H9 (cell line): ENCODE data around the gene MCF2L2. TPM values are rescaled to one million over a fixed set of nuclear protein-coding genes. Genes with fewer than 3 reads are reported as not detected.

Experiments
- DNase-seq: peaks from one replicate; pipeline ENCODE4 v3.0.0-alpha.2; 2017
- H2AFZ ChIP-seq: one replicate; pipeline ENCODE4 v1.6.1; 2013; ENCODE audit warnings: mild to moderate bottlenecking, low read length, control low read depth, moderate library complexity
- H2AK5ac ChIP-seq: 2 replicates; pipeline ENCODE4 v1.6.1; 2013; ENCODE audit warnings: low read length, control low read depth, mixed read lengths; ENCODE audit not compliant: insufficient read length
- H2BK120ac ChIP-seq: one replicate; pipeline ENCODE4 v1.6.1; 2013; ENCODE audit warnings: low read depth, mild to moderate bottlenecking, low read length, control low read depth, inconsistent platforms; ENCODE audit not compliant: poor library complexity, severe bottlenecking
- H2BK12ac ChIP-seq: 2 replicates; pipeline ENCODE4 v1.6.1; 2013; ENCODE audit warnings: low read length, control low read depth, mixed read lengths, low read depth; ENCODE audit not compliant: insufficient read length
- H2BK15ac ChIP-seq: 2 replicates; pipeline ENCODE4 v1.6.1; 2013; ENCODE audit warnings: low read depth, low read length, control low read depth
- H2BK20ac ChIP-seq: one replicate; pipeline ENCODE4 v1.6.1; 2013; ENCODE audit warnings: low read depth, mild to moderate bottlenecking, low read length, control low read depth, inconsistent platforms; ENCODE audit not compliant: poor library complexity, severe bottlenecking
- H2BK5ac ChIP-seq: 2 replicates; pipeline ENCODE4 v1.6.1; 2013; ENCODE audit warnings: low read length, control low read depth, mixed read lengths; ENCODE audit not compliant: insufficient read length
- H3K14ac ChIP-seq: 2 replicates; pipeline ENCODE4 v1.6.1; 2013; ENCODE audit warnings: low read length, control low read depth; ENCODE audit not compliant: insufficient read depth
- H3K18ac ChIP-seq: 2 replicates; pipeline ENCODE4 v1.6.1; 2013; ENCODE audit warnings: low read depth, mild to moderate bottlenecking, mixed read lengths, low read length, control low read depth; ENCODE audit not compliant: insufficient read length
- H3K23ac ChIP-seq: 2 replicates; pipeline ENCODE4 v1.6.1; 2013; ENCODE audit warnings: low read length, control low read depth, mixed read lengths, low read depth; ENCODE audit not compliant: insufficient read length
- H3K23me2 ChIP-seq: 2 replicates; pipeline ENCODE4 v1.6.1; 2013; ENCODE audit warnings: low read depth, mild to moderate bottlenecking, mixed read lengths, low read length, control low read depth; ENCODE audit not compliant: insufficient read length, poor library complexity, severe bottlenecking
- H3K27ac ChIP-seq: 2 replicates; pipeline ENCODE4 v1.5.1; 2013; ENCODE audit warnings: low read length, control low read depth, mixed read lengths, low read depth; ENCODE audit not compliant: insufficient read length
- H3K27me3 ChIP-seq: 2 replicates; pipeline ENCODE4 v1.6.1; 2013; ENCODE audit warnings: low read length, control low read depth, inconsistent platforms; ENCODE audit not compliant: insufficient read depth
- H3K4ac ChIP-seq: 2 replicates; pipeline ENCODE4 v1.6.1; 2013; ENCODE audit warnings: low read depth, mild to moderate bottlenecking, control low read depth, inconsistent platforms, low read length, moderate library complexity
- H3K4me1 ChIP-seq: 2 replicates; pipeline ENCODE4 v1.6.1; 2013; ENCODE audit warnings: low read length, control low read depth, inconsistent platforms; ENCODE audit not compliant: insufficient read depth
- H3K4me2 ChIP-seq: 2 replicates; pipeline ENCODE4 v1.6.1; 2013; ENCODE audit warnings: low read length, control low read depth, mixed read lengths; ENCODE audit not compliant: insufficient read length, insufficient read depth
- H3K56ac ChIP-seq: 2 replicates; pipeline ENCODE4 v1.6.1; 2013; ENCODE audit warnings: low read depth, mild to moderate bottlenecking, mixed read lengths, low read length, control low read depth; ENCODE audit not compliant: insufficient read length
- H3K79me1 ChIP-seq: 2 replicates; pipeline ENCODE4 v1.6.1; 2013; ENCODE audit warnings: low read depth, mild to moderate bottlenecking, moderate library complexity, low read length, control low read depth, inconsistent platforms; ENCODE audit not compliant: insufficient read depth, poor library complexity, severe bottlenecking
- H3K79me2 ChIP-seq: 2 replicates; pipeline ENCODE4 v1.6.1; 2013; ENCODE audit warnings: low read length, control low read depth, inconsistent platforms; ENCODE audit not compliant: insufficient read depth
- H3K9ac ChIP-seq: 2 replicates; pipeline ENCODE4 v1.6.1; 2013; ENCODE audit warnings: low read length, control low read depth, mixed read lengths; ENCODE audit not compliant: insufficient read length; ENCODE audit errors: extremely low read depth
- H3K9me3 ChIP-seq: one replicate; pipeline ENCODE4 v1.6.1; 2013; ENCODE audit warnings: low read depth, low read length, inconsistent platforms; ENCODE audit not compliant: control insufficient read depth
- H3T11ph ChIP-seq: one replicate; pipeline ENCODE4 v1.6.1; 2013; ENCODE audit warnings: mild to moderate bottlenecking, low read length, control low read depth, inconsistent platforms
- H4K20me1 ChIP-seq: one replicate; pipeline ENCODE4 v1.6.1; 2013; ENCODE audit not compliant: control insufficient read depth, insufficient read length, insufficient read depth
- H4K5ac ChIP-seq: 2 replicates; pipeline ENCODE4 v1.6.1; 2013; ENCODE audit warnings: low read depth, mild to moderate bottlenecking, mixed read lengths, low read length, control low read depth; ENCODE audit not compliant: insufficient read length
- H4K8ac ChIP-seq: replicated peaks from 2 replicates; pipeline ENCODE4 v1.6.1; 2013; ENCODE audit warnings: low read length, control low read depth, mixed read lengths, low read depth; ENCODE audit not compliant: insufficient read length
- H4K91ac ChIP-seq: 2 replicates; pipeline ENCODE4 v1.6.1; 2013; ENCODE audit warnings: low read depth, mild to moderate bottlenecking, moderate library complexity, mixed read lengths, low read length, control low read depth; ENCODE audit not compliant: insufficient read length
- H3K27ac Mint-ChIP-seq, 3 experiments: 2 replicates in 2 of 3; 3 replicates in 1 of 3; pipeline ENCODE4 v1.8.0; 2020 to 2021; ENCODE audit warnings: mixed read lengths in 3 of 3, mild to moderate bottlenecking in 1 of 3, moderate library complexity in 1 of 3
- H3K27me3 Mint-ChIP-seq: 2 replicates; pipeline ENCODE4 v1.8.0; 2021; ENCODE audit warnings: low read depth, mild to moderate bottlenecking, moderate library complexity, mixed read lengths
- H3K36me3 Mint-ChIP-seq, 3 experiments: 2 replicates in 2 of 3; 3 replicates in 1 of 3; pipeline ENCODE4 v1.8.0; 2020 to 2021; ENCODE audit warnings: low read depth in 3 of 3, mixed read lengths in 3 of 3; ENCODE audit not compliant: insufficient read depth in 1 of 3
- H3K4me1 Mint-ChIP-seq, 2 experiments: 2 replicates each; pipeline ENCODE4 v1.8.0; 2020; ENCODE audit warnings: mixed read lengths in 2 of 2
- H3K4me3 Mint-ChIP-seq, 2 experiments: 2 replicates in 1 of 2; 3 replicates in 1 of 2; pipeline ENCODE4 v1.8.0; 2020 to 2021; ENCODE audit warnings: mild to moderate bottlenecking in 2 of 2, mixed read lengths in 2 of 2, moderate library complexity in 1 of 2
- H3K9me3 Mint-ChIP-seq, 2 experiments: 2 replicates in 1 of 2; 3 replicates in 1 of 2; pipeline ENCODE4 v1.8.0; 2020; ENCODE audit warnings: mild to moderate bottlenecking in 2 of 2, mixed read lengths in 2 of 2, moderate library complexity in 1 of 2
- WGBS: extraction: QIAGEN DNeasy Blood & Tissue Kit; methylation state at CpG from one replicate; pipeline ENCODE4 v1.1.7; 2013; ENCODE audit warnings: missing lambda C conversion rate, low lambda C conversion rate, mixed read lengths; ENCODE audit not compliant: insufficient read length; ENCODE audit errors: extremely low coverage; 5-methylcytosine and 5-hydroxymethylcytosine counted together
- total RNA-seq: library from RNA; stranded (reverse); gene quantifications from 2 replicates; pipeline ENCODE4 v1.2.1, GENCODE V29; 2021
- TF ChIP-seq, protein P1 (sequence below): fragments of 200-600 bp; sonication (generic); conservative IDR thresholded peaks from 3 replicates; pipeline ENCODE4 v1.8.0; 2021; ENCODE audit warnings: antibody characterized with exemption, mild to moderate bottlenecking

MCF2L2 gene
- total RNA-seq, 1 experiment from 2014 or later: 6.4 TPM

GRCh38 chr3:183132409-183132808, 296.0 kb downstream of the MCF2L2 start:
- TF ChIP-seq, protein P1, sequence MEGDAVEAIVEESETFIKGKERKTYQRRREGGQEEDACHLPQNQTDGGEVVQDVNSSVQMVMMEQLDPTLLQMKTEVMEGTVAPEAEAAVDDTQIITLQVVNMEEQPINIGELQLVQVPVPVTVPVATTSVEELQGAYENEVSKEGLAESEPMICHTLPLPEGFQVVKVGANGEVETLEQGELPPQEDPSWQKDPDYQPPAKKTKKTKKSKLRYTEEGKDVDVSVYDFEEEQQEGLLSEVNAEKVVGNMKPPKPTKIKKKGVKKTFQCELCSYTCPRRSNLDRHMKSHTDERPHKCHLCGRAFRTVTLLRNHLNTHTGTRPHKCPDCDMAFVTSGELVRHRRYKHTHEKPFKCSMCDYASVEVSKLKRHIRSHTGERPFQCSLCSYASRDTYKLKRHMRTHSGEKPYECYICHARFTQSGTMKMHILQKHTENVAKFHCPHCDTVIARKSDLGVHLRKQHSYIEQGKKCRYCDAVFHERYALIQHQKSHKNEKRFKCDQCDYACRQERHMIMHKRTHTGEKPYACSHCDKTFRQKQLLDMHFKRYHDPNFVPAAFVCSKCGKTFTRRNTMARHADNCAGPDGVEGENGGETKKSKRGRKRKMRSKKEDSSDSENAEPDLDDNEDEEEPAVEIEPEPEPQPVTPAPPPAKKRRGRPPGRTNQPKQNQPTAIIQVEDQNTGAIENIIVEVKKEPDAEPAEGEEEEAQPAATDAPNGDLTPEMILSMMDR: no peak
- Histone ChIP-seq H2AFZ (no peak overlapping the region), H3T11ph (no peak overlapping the region), H3K4me2 (no peak overlapping the region), H3K79me2 (no peaks in the 10 kb centered on the region), H2BK5ac (no peak overlapping the region), H2AK5ac (no peak overlapping the region), H3K23ac (no peak overlapping the region), H3K79me1 (no peaks in the 10 kb centered on the region), H4K91ac (no peak overlapping the region), H3K18ac (no peak overlapping the region), H3K14ac (no peak overlapping the region), H3K4ac (no peak overlapping the region), H2BK20ac (no peak overlapping the region), H3K27ac (no peak overlapping the region), H2BK15ac (no peak overlapping the region), H3K4me1 (no peaks in the 10 kb centered on the region), H4K8ac (no peak overlapping the region), H3K56ac (no peak overlapping the region), H2BK12ac (no peak overlapping the region), H3K23me2 (no peaks in the 10 kb centered on the region), H2BK120ac (no peak overlapping the region), H3K9me3 (no peaks in the 10 kb centered on the region), H4K20me1 (no peaks in the 10 kb centered on the region), H3K9ac (no peak overlapping the region), H3K27me3 (no peaks in the 10 kb centered on the region), H4K5ac (no peak overlapping the region)
- peaks cover 4 to 22% (median 10%) of the 10 kb centered on the region in 3 experiments; a peak in 5 of 7 replicates for H3K36me3 Mint-ChIP-seq
- no peak overlapping the region for H3K4me3 Mint-ChIP-seq
- peaks cover 20 to 24% of the 10 kb centered on the region in 2 experiments for H3K9me3 Mint-ChIP-seq
- peaks cover 4% of the 10 kb centered on the region for H3K27me3 Mint-ChIP-seq
- no peak for DNase-seq
- no CpG with 5 or more reads among the region's 6 CpGs for WGBS
- H3K27ac Mint-ChIP-seq: no peak overlapping the region
- peaks cover 8 to 13% of the 10 kb centered on the region in 2 experiments for H3K4me1 Mint-ChIP-seq
